Vagina (tissue), 2 donors: ENCODE measurements around the gene SLC25A25. TPM values are rescaled to one million over a fixed set of nuclear protein-coding genes. Genes with fewer than 3 reads are reported as not detected.
A peak's percentile ranks its signal among the peaks of the same experiment; 100 is the strongest.

ENCODE experiments used
- DNase-seq, 2 donors: peaks; one replicate each; pipeline ENCODE4 v3.0.0-alpha.2; 2017; ENCODE audit errors: extremely low spot score in 2 of 2
- H3K27ac ChIP-seq: fragments of 200-600 bp; sonication (generic); one replicate; pipeline ENCODE4 v1.5.1; 2019
- H3K27me3 ChIP-seq: fragments of 200-600 bp; sonication (generic); one replicate; pipeline ENCODE4 v1.5.1; 2019
- H3K36me3 ChIP-seq, 2 donors: fragments of 200-600 bp; sonication (generic); one replicate each; pipeline ENCODE4 v1.5.1; 2017 to 2019
- H3K4me1 ChIP-seq: fragments of 200-600 bp; sonication (generic); one replicate; pipeline ENCODE4 v1.5.1; 2019
- H3K4me3 ChIP-seq, 2 donors: fragments of 200-600 bp; sonication (generic); 1 replicate in 1 of 2; 2 replicates in 1 of 2; pipeline ENCODE4 v1.5.1; 2016 to 2019
- H3K9me3 ChIP-seq: fragments of 200-600 bp; sonication (generic); one replicate; pipeline ENCODE4 v1.5.1; 2019
- POLR2A ChIP-seq, 2 donors: fragments of 450-650 bp; IDR thresholded peaks; one replicate each; pipeline ENCODE4 v1.6.1; 2017; ENCODE audit warnings: antibody characterized with exemption in 2 of 2, mild to moderate bottlenecking in 2 of 2, moderate library complexity in 2 of 2
- POLR2AphosphoS5 ChIP-seq, 2 donors: sonication (generic); formaldehyde crosslinking; IDR thresholded peaks; one replicate each; pipeline ENCODE4 v1.9.0; 2017; ENCODE audit warnings: antibody characterized with exemption in 2 of 2, mild to moderate bottlenecking in 2 of 2, low read depth in 1 of 2; ENCODE audit not compliant: insufficient read depth in 1 of 2
- intact Hi-C: fragments of 100-400 bp; cut with DNase I; formaldehyde crosslinking; loops from one replicate; pipeline ENCODE4 v1.15.1; 2023
- total RNA-seq: library from RNA; depleted of rRNA; stranded (reverse); fragments of >200 nt; gene quantifications from one replicate; pipeline ENCODE4 v1.2.3, GENCODE V29; 2016
- TF ChIP-seq, protein P1 (sequence below), 3 experiments: fragments of 450-650 bp in 2 of 3; fragments of 200-600 bp in 1 of 3; sonication (generic) in 1 of 3; IDR thresholded peaks; one replicate each; pipeline ENCODE4 v1.5.1; 2017 to 2019; ENCODE audit warnings: antibody characterized with exemption in 3 of 3, mild to moderate bottlenecking in 2 of 3, moderate library complexity in 2 of 3

The SLC25A25 gene
- total RNA-seq, 1 donor from 2014 or later, result 44.4 TPM

DNA sequence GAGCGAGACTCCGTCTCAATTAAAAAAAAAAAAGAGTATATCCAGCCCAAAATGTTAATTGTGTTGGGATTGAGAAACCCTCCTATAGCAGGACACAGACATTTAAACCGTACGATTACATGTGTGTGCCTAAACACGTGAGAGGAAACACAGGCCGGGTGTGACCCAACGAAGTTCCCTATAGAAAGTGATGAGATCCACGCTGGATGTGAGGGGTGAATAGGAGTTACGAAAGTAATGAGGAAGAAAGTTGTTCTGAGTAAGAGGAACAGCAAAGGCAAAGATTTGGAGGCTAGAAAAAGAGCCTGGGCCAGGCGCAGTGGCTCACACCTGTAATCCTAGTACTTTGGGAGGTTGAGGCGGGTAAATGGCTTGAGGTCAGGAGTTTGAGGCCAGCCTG is 14.5 kb upstream of the SLC25A25 start:
- no peak for DNase-seq
- H3K27me3 ChIP-seq, result no peaks in the 10 kb centered on the region
- intact Hi-C loops, result no loop called here
- TF ChIP-seq POLR2AphosphoS5 (IDR thresholded peaks at IDR 0.05; ENCODE audit: insufficient read depth in 1 of 2, low read depth in 1 of 2) (no peak), POLR2A (IDR thresholded peaks at IDR 0.05) (no peak)
- TF ChIP-seq, protein P1, sequence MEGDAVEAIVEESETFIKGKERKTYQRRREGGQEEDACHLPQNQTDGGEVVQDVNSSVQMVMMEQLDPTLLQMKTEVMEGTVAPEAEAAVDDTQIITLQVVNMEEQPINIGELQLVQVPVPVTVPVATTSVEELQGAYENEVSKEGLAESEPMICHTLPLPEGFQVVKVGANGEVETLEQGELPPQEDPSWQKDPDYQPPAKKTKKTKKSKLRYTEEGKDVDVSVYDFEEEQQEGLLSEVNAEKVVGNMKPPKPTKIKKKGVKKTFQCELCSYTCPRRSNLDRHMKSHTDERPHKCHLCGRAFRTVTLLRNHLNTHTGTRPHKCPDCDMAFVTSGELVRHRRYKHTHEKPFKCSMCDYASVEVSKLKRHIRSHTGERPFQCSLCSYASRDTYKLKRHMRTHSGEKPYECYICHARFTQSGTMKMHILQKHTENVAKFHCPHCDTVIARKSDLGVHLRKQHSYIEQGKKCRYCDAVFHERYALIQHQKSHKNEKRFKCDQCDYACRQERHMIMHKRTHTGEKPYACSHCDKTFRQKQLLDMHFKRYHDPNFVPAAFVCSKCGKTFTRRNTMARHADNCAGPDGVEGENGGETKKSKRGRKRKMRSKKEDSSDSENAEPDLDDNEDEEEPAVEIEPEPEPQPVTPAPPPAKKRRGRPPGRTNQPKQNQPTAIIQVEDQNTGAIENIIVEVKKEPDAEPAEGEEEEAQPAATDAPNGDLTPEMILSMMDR (IDR thresholded peaks at IDR 0.05), result no peak
- no peak overlapping the region for H3K4me3 ChIP-seq
- H3K27ac ChIP-seq, result peak overlapping the region; percentile 96
- no peaks in the 10 kb centered on the region for H3K9me3 ChIP-seq
- H3K4me1 ChIP-seq, result peaks cover 59% of the 10 kb centered on the region
- no peaks in the 10 kb centered on the region for H3K36me3 ChIP-seq

DNA sequence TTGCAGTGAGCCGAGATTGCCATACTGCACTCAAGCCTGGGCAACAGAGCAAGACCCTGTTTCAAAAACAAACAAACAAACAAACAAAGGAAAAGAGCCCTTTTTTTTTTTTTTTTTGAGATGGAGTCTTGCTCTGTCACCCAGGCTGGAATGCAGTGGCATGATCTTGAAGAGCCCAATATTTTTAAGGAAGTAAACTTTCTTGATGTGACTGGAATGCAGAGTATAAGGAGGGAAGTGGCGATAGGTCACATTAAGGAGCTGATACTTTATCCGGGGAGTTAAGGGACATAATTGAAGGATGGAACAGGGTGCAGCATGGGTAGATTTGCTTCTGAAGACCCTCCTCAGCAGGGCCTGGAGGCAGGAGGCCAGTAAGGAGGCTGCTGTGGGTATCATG is 13.9 kb upstream of the SLC25A25 start:
- no peak for TF ChIP-seq POLR2A (IDR thresholded peaks at IDR 0.05)
- TF ChIP-seq POLR2AphosphoS5 (IDR thresholded peaks at IDR 0.05; ENCODE audit: insufficient read depth in 1 of 2, low read depth in 1 of 2), result no peak
- TF ChIP-seq, protein P1 (IDR thresholded peaks at IDR 0.05), result no peak
- no peak for DNase-seq
- H3K9me3 ChIP-seq, result no peaks in the 10 kb centered on the region
- no peaks in the 10 kb centered on the region for H3K27me3 ChIP-seq
- intact Hi-C loops, result no loop called here
- peaks cover 58% of the 10 kb centered on the region for H3K4me1 ChIP-seq
- H3K4me3 ChIP-seq, result no peak overlapping the region
- H3K36me3 ChIP-seq, result no peaks in the 10 kb centered on the region
- peak overlapping the region; percentile 96 for H3K27ac ChIP-seq

DNA sequence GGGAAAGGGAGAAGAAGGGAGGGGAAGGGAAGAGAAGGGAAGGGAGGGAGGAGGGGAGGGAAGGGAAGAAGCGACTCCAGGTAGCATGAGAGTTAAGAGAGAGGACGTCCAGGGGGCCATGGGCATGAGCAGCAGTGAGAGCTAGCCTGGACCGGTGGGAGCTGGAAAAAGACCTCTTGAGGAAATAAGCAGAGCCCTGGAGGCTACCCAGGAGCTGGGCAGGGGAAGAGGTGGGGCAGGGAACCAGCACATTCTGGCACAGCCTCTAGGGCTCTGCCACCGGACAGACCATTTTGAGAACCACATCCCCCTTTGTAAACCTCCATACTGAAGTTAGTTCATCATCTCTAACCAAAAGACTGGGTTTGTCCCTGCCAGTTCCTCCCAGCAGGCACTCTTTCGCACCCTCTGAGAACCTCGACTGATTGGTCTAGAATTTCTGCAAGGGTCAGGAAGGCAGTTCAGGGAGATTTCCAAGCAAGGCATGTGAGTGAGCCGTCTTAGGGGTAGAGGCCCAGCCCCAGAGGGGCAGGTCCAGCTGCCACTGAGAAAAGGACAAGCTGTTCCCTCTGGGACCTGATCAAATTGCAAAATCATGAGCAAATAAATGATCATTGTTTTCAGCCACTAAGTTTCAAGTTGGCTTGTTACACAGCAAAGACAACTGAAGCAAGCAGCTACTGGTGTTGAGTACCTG is 12.5 kb upstream of the SLC25A25 start:
- Histone ChIP-seq H3K36me3 (no peaks in the 10 kb centered on the region), H3K9me3 (no peaks in the 10 kb centered on the region), H3K4me3 (no peak overlapping the region), H3K27ac (peak overlapping the region; percentile 96), H3K27me3 (no peaks in the 10 kb centered on the region), H3K4me1 (peaks cover 46% of the 10 kb centered on the region)
- peak in 1 of 2 donors; percentile 97 for DNase-seq
- intact Hi-C loops, result no loop called here
- TF ChIP-seq POLR2A (IDR thresholded peaks at IDR 0.05), result peak in 1 of 2 donors; percentile 46
- TF ChIP-seq POLR2AphosphoS5 (IDR thresholded peaks at IDR 0.05; ENCODE audit: insufficient read depth in 1 of 2, low read depth in 1 of 2), result peak; percentile 70 to 74
- TF ChIP-seq, protein P1 (IDR thresholded peaks at IDR 0.05), result peak in 1 of 3 experiments; percentile 6

DNA sequence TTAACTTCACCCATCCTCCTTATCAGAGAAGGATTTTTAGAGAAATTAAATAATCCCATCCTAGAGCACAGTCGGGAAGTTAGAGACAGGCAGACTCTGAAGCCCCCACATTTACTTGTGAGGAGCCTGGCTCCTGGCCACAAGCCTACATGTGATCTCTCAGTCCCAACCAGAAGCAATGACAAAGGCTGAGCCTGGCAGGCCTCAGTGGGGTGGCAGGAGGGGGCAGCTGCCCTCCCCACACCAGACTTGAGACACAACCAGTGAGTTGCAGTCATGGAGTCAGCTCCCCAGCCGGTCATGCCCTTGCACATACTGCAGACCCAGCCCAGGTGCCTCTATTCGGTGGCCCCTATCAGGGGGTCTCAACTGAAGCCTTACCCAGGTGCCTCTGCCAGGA is 11.9 kb upstream of the SLC25A25 start:
- H3K27ac ChIP-seq, result peak overlapping the region; percentile 96
- no peaks in the 10 kb centered on the region for H3K36me3 ChIP-seq
- DNase-seq, result no peak
- H3K9me3 ChIP-seq, result no peaks in the 10 kb centered on the region
- intact Hi-C loops, result no loop called here
- TF ChIP-seq POLR2AphosphoS5 (IDR thresholded peaks at IDR 0.05; ENCODE audit: insufficient read depth in 1 of 2, low read depth in 1 of 2) (no peak), POLR2A (IDR thresholded peaks at IDR 0.05) (no peak)
- TF ChIP-seq, protein P1 (IDR thresholded peaks at IDR 0.05), result no peak
- H3K4me1 ChIP-seq, result peaks cover 41% of the 10 kb centered on the region
- H3K4me3 ChIP-seq, result no peak overlapping the region
- no peaks in the 10 kb centered on the region for H3K27me3 ChIP-seq
